Measurements from ENCODE around the gene TBC1D10A.
"Not testable (repeated sequence)": the region's sequence is repeated elsewhere in the genome, so short reads cannot be mapped to it uniquely, and the experiment has no call there.

Gene TBC1D10A

GRCh38 chr22:30344447-30345200, 17.9 kb upstream of the TBC1D10A start:
- no peaks in the 10 kb centered on the region for H3K27me3 ChIP-seq (ENCODE audit: low read depth, low read length)
- H3K4me1 ChIP-seq (ENCODE audit: control insufficient read depth in 1 of 2, insufficient read depth in 2 of 2, low read length in 2 of 2), result peaks cover 0 to 8% of the 10 kb centered on the region in 2 donors
- peaks cover 73 to 91% of the 10 kb centered on the region in 2 donors for H3K36me3 ChIP-seq (ENCODE audit: control insufficient read depth in 1 of 2, insufficient read depth in 2 of 2, low read length in 2 of 2)
- no peaks in the 10 kb centered on the region for H3K9me3 ChIP-seq (ENCODE audit: control insufficient read depth in 1 of 2, low read length in 2 of 2)
- H3K27ac ChIP-seq (ENCODE audit: low read length), result no peak overlapping the region
- no peak overlapping the region for H3K4me3 ChIP-seq (ENCODE audit: low read depth in 1 of 2, low read length in 2 of 2)

- Histone ChIP-seq H3K36me3 (ENCODE audit: control insufficient read depth in 1 of 2, insufficient read depth in 2 of 2, low read length in 2 of 2) (peaks cover 90 to 99% of the 10 kb centered on the region in 2 donors), H3K27ac (ENCODE audit: low read length) (no peak overlapping the region), H3K4me1 (ENCODE audit: control insufficient read depth in 1 of 2, insufficient read depth in 2 of 2, low read length in 2 of 2) (no peaks in the 10 kb centered on the region), H3K27me3 (ENCODE audit: low read depth, low read length) (no peaks in the 10 kb centered on the region), H3K4me3 (ENCODE audit: low read depth in 1 of 2, low read length in 2 of 2) (no peak overlapping the region), H3K9me3 (ENCODE audit: control insufficient read depth in 1 of 2, low read length in 2 of 2) (no peaks in the 10 kb centered on the region)
These were observed 14.4 kb upstream of the TBC1D10A start for GRCh38 chr22:30340911-30341685.

- Histone ChIP-seq H3K4me3 (ENCODE audit: low read depth in 1 of 2, low read length in 2 of 2) (no peak overlapping the region), H3K36me3 (ENCODE audit: control insufficient read depth in 1 of 2, insufficient read depth in 2 of 2, low read length in 2 of 2) (peaks cover 89 to 99% of the 10 kb centered on the region in 2 donors), H3K27me3 (ENCODE audit: low read depth, low read length) (no peaks in the 10 kb centered on the region), H3K4me1 (ENCODE audit: control insufficient read depth in 1 of 2, insufficient read depth in 2 of 2, low read length in 2 of 2) (no peaks in the 10 kb centered on the region), H3K9me3 (ENCODE audit: control insufficient read depth in 1 of 2, low read length in 2 of 2) (no peaks in the 10 kb centered on the region), H3K27ac (ENCODE audit: low read length) (no peak overlapping the region)
These were observed 12.1 kb upstream of the TBC1D10A start for GRCh38 chr22:30338802-30339201.

- H3K9me3 ChIP-seq (ENCODE audit: control insufficient read depth in 1 of 2, low read length in 2 of 2); H3K4me1 ChIP-seq (ENCODE audit: control insufficient read depth in 1 of 2, insufficient read depth in 2 of 2, low read length in 2 of 2); H3K27ac ChIP-seq (ENCODE audit: low read length); H3K4me3 ChIP-seq (ENCODE audit: low read depth in 1 of 2, low read length in 2 of 2); H3K27me3 ChIP-seq (ENCODE audit: low read depth, low read length): not testable (repeated sequence)
- H3K36me3 ChIP-seq (ENCODE audit: control insufficient read depth in 1 of 2, insufficient read depth in 2 of 2, low read length in 2 of 2), result peaks cover 89 to 99% of the 10 kb centered on the region in 2 donors
These were observed 11.6 kb upstream of the TBC1D10A start for GRCh38 chr22:30338341-30338740.

GRCh38 chr22:30337461-30337778, 10.7 kb upstream of the TBC1D10A start:
- Histone ChIP-seq H3K4me3 (ENCODE audit: low read depth in 1 of 2, low read length in 2 of 2) (no peak overlapping the region), H3K4me1 (ENCODE audit: control insufficient read depth in 1 of 2, insufficient read depth in 2 of 2, low read length in 2 of 2) (no peaks in the 10 kb centered on the region), H3K36me3 (ENCODE audit: control insufficient read depth in 1 of 2, insufficient read depth in 2 of 2, low read length in 2 of 2) (peaks cover 89 to 99% of the 10 kb centered on the region in 2 donors), H3K27me3 (ENCODE audit: low read depth, low read length) (no peaks in the 10 kb centered on the region), H3K9me3 (ENCODE audit: control insufficient read depth in 1 of 2, low read length in 2 of 2) (no peaks in the 10 kb centered on the region), H3K27ac (ENCODE audit: low read length) (no peak overlapping the region)

DNA sequence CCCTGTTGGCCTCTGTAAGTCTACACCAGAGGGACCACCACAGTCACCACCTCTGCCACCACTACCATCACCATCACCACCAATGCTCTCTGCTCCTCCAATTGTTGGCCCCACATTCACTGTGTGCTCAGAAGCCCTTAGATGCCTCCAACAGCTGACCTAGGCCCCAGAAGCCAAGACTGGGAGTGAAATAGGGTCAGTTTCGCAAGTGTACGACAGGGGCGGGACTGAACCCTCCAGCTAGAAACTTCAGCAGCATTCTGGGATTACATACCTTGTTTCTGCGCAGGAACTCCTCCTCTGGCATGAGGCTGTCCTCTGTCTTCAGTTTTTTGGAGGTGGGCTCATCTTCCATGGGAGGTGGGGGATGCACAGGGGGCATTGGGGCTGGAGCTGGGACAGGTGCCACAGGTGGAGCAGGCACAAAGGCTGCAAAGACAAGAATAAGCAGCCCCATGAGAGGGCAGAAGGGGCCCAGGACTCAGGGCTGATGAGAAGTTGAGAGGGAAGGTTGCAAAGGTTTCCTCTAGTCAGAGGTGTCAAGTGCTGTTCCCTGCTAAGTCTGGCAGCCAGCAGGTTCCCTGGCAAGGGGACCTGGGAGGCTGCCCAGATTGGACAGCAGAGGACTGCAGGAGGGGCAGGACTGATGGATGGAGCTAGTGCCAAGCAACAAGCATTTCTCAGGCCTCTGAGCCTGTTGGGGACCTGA, 10.2 kb upstream of the TBC1D10A start:
- H3K4me3 ChIP-seq (ENCODE audit: low read depth in 1 of 2, low read length in 2 of 2), result no peak overlapping the region
- H3K4me1 ChIP-seq (ENCODE audit: control insufficient read depth in 1 of 2, insufficient read depth in 2 of 2, low read length in 2 of 2), result no peaks in the 10 kb centered on the region
- peaks cover 87 to 97% of the 10 kb centered on the region in 2 donors for H3K36me3 ChIP-seq (ENCODE audit: control insufficient read depth in 1 of 2, insufficient read depth in 2 of 2, low read length in 2 of 2)
- H3K9me3 ChIP-seq (ENCODE audit: control insufficient read depth in 1 of 2, low read length in 2 of 2), result no peaks in the 10 kb centered on the region
- H3K27me3 ChIP-seq (ENCODE audit: low read depth, low read length), result no peaks in the 10 kb centered on the region
- H3K27ac ChIP-seq (ENCODE audit: low read length), result no peak overlapping the region

GRCh38 chr22:30335236-30335635, 8.5 kb upstream of the TBC1D10A start:
- H3K4me1 ChIP-seq (ENCODE audit: control insufficient read depth in 1 of 2, insufficient read depth in 2 of 2, low read length in 2 of 2), result no peaks in the 10 kb centered on the region
- H3K9me3 ChIP-seq (ENCODE audit: control insufficient read depth in 1 of 2, low read length in 2 of 2), result no peaks in the 10 kb centered on the region
- peaks cover 76 to 80% of the 10 kb centered on the region in 2 donors for H3K36me3 ChIP-seq (ENCODE audit: control insufficient read depth in 1 of 2, insufficient read depth in 2 of 2, low read length in 2 of 2)
- H3K27ac ChIP-seq (ENCODE audit: low read length), result no peak overlapping the region
- H3K4me3 ChIP-seq (ENCODE audit: low read depth in 1 of 2, low read length in 2 of 2), result no peak overlapping the region
- no peaks in the 10 kb centered on the region for H3K27me3 ChIP-seq (ENCODE audit: low read depth, low read length)

DNA sequence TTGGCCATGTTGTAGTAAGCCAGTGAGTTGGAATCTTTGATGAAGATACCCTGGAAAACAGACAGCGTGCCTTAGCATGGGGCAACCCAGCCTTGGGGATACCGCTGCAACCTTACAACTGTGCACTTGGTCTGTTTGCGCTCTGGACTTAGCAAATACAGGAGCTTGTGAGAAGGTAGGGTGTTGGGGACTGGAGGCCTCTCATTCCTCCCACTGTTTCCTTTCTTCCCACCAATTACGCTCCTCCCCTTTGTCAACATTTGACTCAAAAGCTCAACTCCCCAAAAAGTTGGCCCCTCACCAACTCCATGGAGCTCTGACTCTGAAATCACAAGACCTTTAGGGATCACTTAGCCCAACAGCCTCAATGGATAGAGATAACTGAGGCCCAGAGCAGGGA, 7.9 kb upstream of the TBC1D10A start:
- no peak overlapping the region for H3K4me3 ChIP-seq (ENCODE audit: low read depth in 1 of 2, low read length in 2 of 2)
- H3K4me1 ChIP-seq (ENCODE audit: control insufficient read depth in 1 of 2, insufficient read depth in 2 of 2, low read length in 2 of 2), result no peaks in the 10 kb centered on the region
- no peak overlapping the region for H3K27ac ChIP-seq (ENCODE audit: low read length)
- no peaks in the 10 kb centered on the region for H3K27me3 ChIP-seq (ENCODE audit: low read depth, low read length)
- H3K36me3 ChIP-seq (ENCODE audit: control insufficient read depth in 1 of 2, insufficient read depth in 2 of 2, low read length in 2 of 2), result peaks cover 70 to 75% of the 10 kb centered on the region in 2 donors
- H3K9me3 ChIP-seq (ENCODE audit: control insufficient read depth in 1 of 2, low read length in 2 of 2), result no peaks in the 10 kb centered on the region

DNA sequence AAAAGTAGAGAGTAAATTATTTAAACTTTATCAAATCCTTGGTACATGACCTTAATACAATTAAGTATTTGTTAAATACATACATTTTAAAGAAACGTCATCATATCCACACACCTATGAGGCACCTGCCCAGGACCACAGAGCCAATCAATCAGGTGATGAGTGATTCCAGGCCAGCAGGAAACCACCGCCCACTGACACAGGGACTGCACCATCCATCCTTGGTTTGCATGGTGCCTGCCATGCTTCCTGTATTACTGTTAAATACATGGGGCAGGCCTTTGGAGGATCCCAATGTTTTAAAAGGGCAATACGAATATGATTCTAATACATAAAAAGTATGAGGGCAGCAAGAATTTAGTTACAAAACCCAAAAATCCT, 7.0 kb upstream of the TBC1D10A start:
- no peaks in the 10 kb centered on the region for H3K27me3 ChIP-seq (ENCODE audit: low read depth, low read length)
- peaks cover 62 to 65% of the 10 kb centered on the region in 2 donors for H3K36me3 ChIP-seq (ENCODE audit: control insufficient read depth in 1 of 2, insufficient read depth in 2 of 2, low read length in 2 of 2)
- no peak overlapping the region for H3K4me3 ChIP-seq (ENCODE audit: low read depth in 1 of 2, low read length in 2 of 2)

GRCh38 chr22:30332994-30333706, 6.4 kb upstream of the TBC1D10A start:
- Histone ChIP-seq H3K9me3 (ENCODE audit: control insufficient read depth in 1 of 2, low read length in 2 of 2) (no peaks in the 10 kb centered on the region), H3K4me1 (ENCODE audit: control insufficient read depth in 1 of 2, insufficient read depth in 2 of 2, low read length in 2 of 2) (no peaks in the 10 kb centered on the region), H3K27me3 (ENCODE audit: low read depth, low read length) (no peaks in the 10 kb centered on the region), H3K36me3 (ENCODE audit: control insufficient read depth in 1 of 2, insufficient read depth in 2 of 2, low read length in 2 of 2) (peaks cover 58 to 60% of the 10 kb centered on the region in 2 donors), H3K27ac (ENCODE audit: low read length) (no peak overlapping the region), H3K4me3 (ENCODE audit: low read depth in 1 of 2, low read length in 2 of 2) (no peak overlapping the region)

More for the DNA sequence above, 7.0 kb upstream of the TBC1D10A start:
- Histone ChIP-seq H3K4me1 (ENCODE audit: control insufficient read depth in 1 of 2, insufficient read depth in 2 of 2, low read length in 2 of 2) (no peaks in the 10 kb centered on the region), H3K9me3 (ENCODE audit: control insufficient read depth in 1 of 2, low read length in 2 of 2) (no peaks in the 10 kb centered on the region), H3K27ac (ENCODE audit: low read length) (no peak overlapping the region)

- peaks cover 53 to 54% of the 10 kb centered on the region in 2 donors for H3K36me3 ChIP-seq (ENCODE audit: control insufficient read depth in 1 of 2, insufficient read depth in 2 of 2, low read length in 2 of 2)
- no peak overlapping the region for H3K4me3 ChIP-seq (ENCODE audit: low read depth in 1 of 2, low read length in 2 of 2)
- no peak overlapping the region for H3K27ac ChIP-seq (ENCODE audit: low read length)
- no peaks in the 10 kb centered on the region for H3K27me3 ChIP-seq (ENCODE audit: low read depth, low read length)
- H3K9me3 ChIP-seq (ENCODE audit: control insufficient read depth in 1 of 2, low read length in 2 of 2), result no peaks in the 10 kb centered on the region
- H3K4me1 ChIP-seq (ENCODE audit: control insufficient read depth in 1 of 2, insufficient read depth in 2 of 2, low read length in 2 of 2), result peaks cover 0 to under 1% of the 10 kb centered on the region in 2 donors
These were observed 5.8 kb upstream of the TBC1D10A start for GRCh38 chr22:30332551-30332950.

Data from muscle layer of duodenum (tissue), 2 donors.